ENCODE data around the gene WDR43. TPM values are rescaled to one million over a fixed set of nuclear protein-coding genes. Genes with fewer than 3 reads are reported as not detected.

WDR43 gene
- total and polyA plus RNA-seq, 2 experiments from 2014 or later: 101 to 140 TPM

DNA sequence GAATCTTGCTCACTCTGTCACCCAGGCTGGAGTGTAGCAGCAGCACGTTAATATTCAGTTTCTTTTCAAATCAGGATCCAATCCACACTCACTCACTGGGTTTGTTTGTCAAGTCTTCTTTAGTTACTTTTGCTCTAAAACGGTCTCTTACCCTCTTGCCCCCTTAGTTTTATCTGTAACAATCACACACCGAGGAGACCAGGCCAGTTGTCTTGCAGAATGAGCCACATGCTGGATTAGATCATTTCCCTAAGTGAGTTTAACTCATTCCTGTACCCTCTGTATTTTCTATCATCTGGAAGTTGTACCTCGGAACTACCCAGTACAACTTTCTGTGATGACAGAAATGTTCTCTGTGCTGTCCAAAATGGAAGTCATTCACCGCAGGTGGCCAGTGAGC is 65.9 kb downstream of the WDR43 start (continued):
- TF ChIP-seq, protein P1, sequence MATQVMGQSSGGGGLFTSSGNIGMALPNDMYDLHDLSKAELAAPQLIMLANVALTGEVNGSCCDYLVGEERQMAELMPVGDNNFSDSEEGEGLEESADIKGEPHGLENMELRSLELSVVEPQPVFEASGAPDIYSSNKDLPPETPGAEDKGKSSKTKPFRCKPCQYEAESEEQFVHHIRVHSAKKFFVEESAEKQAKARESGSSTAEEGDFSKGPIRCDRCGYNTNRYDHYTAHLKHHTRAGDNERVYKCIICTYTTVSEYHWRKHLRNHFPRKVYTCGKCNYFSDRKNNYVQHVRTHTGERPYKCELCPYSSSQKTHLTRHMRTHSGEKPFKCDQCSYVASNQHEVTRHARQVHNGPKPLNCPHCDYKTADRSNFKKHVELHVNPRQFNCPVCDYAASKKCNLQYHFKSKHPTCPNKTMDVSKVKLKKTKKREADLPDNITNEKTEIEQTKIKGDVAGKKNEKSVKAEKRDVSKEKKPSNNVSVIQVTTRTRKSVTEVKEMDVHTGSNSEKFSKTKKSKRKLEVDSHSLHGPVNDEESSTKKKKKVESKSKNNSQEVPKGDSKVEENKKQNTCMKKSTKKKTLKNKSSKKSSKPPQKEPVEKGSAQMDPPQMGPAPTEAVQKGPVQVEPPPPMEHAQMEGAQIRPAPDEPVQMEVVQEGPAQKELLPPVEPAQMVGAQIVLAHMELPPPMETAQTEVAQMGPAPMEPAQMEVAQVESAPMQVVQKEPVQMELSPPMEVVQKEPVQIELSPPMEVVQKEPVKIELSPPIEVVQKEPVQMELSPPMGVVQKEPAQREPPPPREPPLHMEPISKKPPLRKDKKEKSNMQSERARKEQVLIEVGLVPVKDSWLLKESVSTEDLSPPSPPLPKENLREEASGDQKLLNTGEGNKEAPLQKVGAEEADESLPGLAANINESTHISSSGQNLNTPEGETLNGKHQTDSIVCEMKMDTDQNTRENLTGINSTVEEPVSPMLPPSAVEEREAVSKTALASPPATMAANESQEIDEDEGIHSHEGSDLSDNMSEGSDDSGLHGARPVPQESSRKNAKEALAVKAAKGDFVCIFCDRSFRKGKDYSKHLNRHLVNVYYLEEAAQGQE (IDR thresholded peaks at IDR 0.05; ENCODE audit: unreplicated experiment): no peak
- TF ChIP-seq ZNF114 (CRISPR knock-in tag; IDR thresholded peaks at IDR 0.05): no peak
- TF ChIP-seq, protein P2, sequence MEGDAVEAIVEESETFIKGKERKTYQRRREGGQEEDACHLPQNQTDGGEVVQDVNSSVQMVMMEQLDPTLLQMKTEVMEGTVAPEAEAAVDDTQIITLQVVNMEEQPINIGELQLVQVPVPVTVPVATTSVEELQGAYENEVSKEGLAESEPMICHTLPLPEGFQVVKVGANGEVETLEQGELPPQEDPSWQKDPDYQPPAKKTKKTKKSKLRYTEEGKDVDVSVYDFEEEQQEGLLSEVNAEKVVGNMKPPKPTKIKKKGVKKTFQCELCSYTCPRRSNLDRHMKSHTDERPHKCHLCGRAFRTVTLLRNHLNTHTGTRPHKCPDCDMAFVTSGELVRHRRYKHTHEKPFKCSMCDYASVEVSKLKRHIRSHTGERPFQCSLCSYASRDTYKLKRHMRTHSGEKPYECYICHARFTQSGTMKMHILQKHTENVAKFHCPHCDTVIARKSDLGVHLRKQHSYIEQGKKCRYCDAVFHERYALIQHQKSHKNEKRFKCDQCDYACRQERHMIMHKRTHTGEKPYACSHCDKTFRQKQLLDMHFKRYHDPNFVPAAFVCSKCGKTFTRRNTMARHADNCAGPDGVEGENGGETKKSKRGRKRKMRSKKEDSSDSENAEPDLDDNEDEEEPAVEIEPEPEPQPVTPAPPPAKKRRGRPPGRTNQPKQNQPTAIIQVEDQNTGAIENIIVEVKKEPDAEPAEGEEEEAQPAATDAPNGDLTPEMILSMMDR (conservative IDR thresholded peaks at IDR 0.05; ENCODE audit: low read depth in 2 of 2): no peak

DNA sequence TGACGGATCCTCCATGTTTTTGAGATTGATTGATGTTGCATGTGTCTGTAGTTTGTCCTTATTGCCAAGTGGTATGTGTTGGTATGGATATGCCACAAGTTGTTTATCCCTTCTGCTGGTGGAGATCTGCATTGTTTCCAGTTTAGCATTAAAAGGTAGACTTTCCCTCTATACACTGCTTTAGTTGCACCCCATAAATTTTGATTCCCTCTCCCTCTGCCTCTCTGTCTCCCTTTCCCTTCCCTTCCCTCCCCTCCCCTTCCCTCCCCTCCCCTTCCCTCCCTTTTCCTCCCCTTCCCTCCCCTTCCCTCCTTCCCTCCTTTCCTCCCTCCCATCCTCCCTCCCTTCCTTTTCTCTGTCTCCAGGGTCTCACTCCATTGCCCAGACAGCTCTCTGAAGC is 68.0 kb downstream of the WDR43 start:
- H3K4me1 ChIP-seq (ENCODE audit: insufficient read depth): no peaks in the 10 kb centered on the region
- H3K4me2 ChIP-seq: no peak overlapping the region
- no peak overlapping the region for H2AFZ ChIP-seq
- Mint-ChIP-seq H3K27me3 (ENCODE audit: insufficient read depth, low read depth, poor library complexity) (peaks cover 4% of the 10 kb centered on the region), H3K36me3 (ENCODE audit: low read depth) (no peaks in the 10 kb centered on the region), H3K4me1 (peaks cover 6% of the 10 kb centered on the region; the same call in 2 of the 3 replicates), H3K4me3 (no peak overlapping the region), H3K9me3 (no peaks in the 10 kb centered on the region), H3K27ac (no peak overlapping the region)
- H4K20me1 ChIP-seq (replicated peaks; ENCODE audit: insufficient read depth): no peaks in the 10 kb centered on the region
- H3F3A ChIP-seq (replicated peaks; ENCODE audit: low read depth): no peaks in the 10 kb centered on the region
- H3K27ac ChIP-seq (ENCODE audit: low read depth): no peak overlapping the region
- H3K27me3 ChIP-seq (ENCODE audit: insufficient read depth): no peaks in the 10 kb centered on the region
- no peaks in the 10 kb centered on the region for H3K36me3 ChIP-seq (ENCODE audit: insufficient read depth)
- no peaks in the 10 kb centered on the region for H3K9me2 ChIP-seq (ENCODE audit: insufficient read depth)
- ATAC-seq: no peak
- no peak for DNase-seq (ENCODE audit: low spot score)
- no peaks in the 10 kb centered on the region for H3K79me2 ChIP-seq (replicated peaks; ENCODE audit: insufficient read depth)
- H3K4me3 ChIP-seq: no peak overlapping the region
- no peak for TF ChIP-seq POLR2AphosphoS5 (IDR thresholded peaks at IDR 0.05; ENCODE audit: low read depth)
- TF ChIP-seq, protein P2 (conservative IDR thresholded peaks at IDR 0.05; ENCODE audit: low read depth in 2 of 2): no peak
- TF ChIP-seq, protein P3, sequence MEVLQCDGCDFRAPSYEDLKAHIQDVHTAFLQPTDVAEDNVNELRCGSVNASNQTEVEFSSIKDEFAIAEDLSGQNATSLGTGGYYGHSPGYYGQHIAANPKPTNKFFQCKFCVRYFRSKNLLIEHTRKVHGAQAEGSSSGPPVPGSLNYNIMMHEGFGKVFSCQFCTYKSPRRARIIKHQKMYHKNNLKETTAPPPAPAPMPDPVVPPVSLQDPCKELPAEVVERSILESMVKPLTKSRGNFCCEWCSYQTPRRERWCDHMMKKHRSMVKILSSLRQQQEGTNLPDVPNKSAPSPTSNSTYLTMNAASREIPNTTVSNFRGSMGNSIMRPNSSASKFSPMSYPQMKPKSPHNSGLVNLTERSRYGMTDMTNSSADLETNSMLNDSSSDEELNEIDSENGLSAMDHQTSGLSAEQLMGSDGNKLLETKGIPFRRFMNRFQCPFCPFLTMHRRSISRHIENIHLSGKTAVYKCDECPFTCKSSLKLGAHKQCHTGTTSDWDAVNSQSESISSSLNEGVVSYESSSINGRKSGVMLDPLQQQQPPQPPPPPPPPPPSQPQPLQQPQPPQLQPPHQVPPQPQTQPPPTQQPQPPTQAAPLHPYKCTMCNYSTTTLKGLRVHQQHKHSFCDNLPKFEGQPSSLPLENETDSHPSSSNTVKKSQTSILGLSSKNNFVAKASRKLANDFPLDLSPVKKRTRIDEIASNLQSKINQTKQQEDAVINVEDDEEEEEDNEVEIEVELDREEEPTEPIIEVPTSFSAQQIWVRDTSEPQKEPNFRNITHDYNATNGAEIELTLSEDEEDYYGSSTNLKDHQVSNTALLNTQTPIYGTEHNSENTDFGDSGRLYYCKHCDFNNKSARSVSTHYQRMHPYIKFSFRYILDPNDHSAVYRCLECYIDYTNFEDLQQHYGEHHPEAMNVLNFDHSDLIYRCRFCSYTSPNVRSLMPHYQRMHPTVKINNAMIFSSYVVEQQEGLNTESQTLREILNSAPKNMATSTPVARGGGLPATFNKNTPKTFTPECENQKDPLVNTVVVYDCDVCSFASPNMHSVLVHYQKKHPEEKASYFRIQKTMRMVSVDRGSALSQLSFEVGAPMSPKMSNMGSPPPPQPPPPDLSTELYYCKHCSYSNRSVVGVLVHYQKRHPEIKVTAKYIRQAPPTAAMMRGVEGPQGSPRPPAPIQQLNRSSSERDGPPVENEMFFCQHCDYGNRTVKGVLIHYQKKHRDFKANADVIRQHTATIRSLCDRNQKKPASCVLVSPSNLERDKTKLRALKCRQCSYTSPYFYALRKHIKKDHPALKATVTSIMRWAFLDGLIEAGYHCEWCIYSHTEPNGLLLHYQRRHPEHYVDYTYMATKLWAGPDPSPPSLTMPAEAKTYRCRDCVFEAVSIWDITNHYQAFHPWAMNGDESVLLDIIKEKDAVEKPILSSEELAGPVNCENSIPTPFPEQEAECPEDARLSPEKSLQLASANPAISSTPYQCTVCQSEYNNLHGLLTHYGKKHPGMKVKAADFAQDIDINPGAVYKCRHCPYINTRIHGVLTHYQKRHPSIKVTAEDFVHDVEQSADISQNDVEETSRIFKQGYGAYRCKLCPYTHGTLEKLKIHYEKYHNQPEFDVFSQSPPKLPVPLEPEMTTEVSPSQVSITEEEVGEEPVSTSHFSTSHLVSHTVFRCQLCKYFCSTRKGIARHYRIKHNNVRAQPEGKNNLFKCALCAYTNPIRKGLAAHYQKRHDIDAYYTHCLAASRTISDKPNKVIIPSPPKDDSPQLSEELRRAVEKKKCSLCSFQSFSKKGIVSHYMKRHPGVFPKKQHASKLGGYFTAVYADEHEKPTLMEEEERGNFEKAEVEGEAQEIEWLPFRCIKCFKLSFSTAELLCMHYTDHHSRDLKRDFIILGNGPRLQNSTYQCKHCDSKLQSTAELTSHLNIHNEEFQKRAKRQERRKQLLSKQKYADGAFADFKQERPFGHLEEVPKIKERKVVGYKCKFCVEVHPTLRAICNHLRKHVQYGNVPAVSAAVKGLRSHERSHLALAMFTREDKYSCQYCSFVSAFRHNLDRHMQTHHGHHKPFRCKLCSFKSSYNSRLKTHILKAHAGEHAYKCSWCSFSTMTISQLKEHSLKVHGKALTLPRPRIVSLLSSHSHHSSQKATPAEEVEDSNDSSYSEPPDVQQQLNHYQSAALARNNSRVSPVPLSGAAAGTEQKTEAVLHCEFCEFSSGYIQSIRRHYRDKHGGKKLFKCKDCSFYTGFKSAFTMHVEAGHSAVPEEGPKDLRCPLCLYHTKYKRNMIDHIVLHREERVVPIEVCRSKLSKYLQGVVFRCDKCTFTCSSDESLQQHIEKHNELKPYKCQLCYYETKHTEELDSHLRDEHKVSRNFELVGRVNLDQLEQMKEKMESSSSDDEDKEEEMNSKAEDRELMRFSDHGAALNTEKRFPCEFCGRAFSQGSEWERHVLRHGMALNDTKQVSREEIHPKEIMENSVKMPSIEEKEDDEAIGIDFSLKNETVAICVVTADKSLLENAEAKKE (CRISPR knock-in tag; IDR thresholded peaks at IDR 0.05): no peak
- TF ChIP-seq, protein P4, sequence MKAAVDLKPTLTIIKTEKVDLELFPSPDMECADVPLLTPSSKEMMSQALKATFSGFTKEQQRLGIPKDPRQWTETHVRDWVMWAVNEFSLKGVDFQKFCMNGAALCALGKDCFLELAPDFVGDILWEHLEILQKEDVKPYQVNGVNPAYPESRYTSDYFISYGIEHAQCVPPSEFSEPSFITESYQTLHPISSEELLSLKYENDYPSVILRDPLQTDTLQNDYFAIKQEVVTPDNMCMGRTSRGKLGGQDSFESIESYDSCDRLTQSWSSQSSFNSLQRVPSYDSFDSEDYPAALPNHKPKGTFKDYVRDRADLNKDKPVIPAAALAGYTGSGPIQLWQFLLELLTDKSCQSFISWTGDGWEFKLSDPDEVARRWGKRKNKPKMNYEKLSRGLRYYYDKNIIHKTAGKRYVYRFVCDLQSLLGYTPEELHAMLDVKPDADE (IDR thresholded peaks at IDR 0.05): no peak
- TF ChIP-seq ZNF114 (CRISPR knock-in tag; IDR thresholded peaks at IDR 0.05): no peak
- no peak for TF ChIP-seq STAT1 (IDR thresholded peaks at IDR 0.05; ENCODE audit: unreplicated experiment)
- no peak for TF ChIP-seq EZH2 (IDR thresholded peaks at IDR 0.05; ENCODE audit: low read depth, unreplicated experiment)
- no peak for TF ChIP-seq CREB1 (CRISPR knock-in tag; IDR thresholded peaks at IDR 0.05; ENCODE audit: low read depth)
- TF ChIP-seq ZNF331 (CRISPR knock-in tag; IDR thresholded peaks at IDR 0.05; ENCODE audit: low read depth): no peak

Measured in GM23338 (cell line).